Endothelial cell of umbilical vein (primary cell): ENCODE data around the gene SPZ1. TPM values are rescaled to one million over a fixed set of nuclear protein-coding genes. Genes with fewer than 3 reads are reported as not detected.

ENCODE experiments used
- BruUV-seq: library from RNA; stranded (reverse); fragments of 400-500 nt; replicated peaks from 2 replicates; lab custom pipeline; 2021; lab: Mats Ljungman, UMichigan
- CTCF ChIA-PET: fragments of 300-600, 350-600 bp; sonication (Branson Sonifier 250); formaldehyde crosslinking; loops from one replicate; lab custom pipeline; 2021; ENCODE audit warnings: antibody characterized with exemption, inconsistent platforms; lab: Charles Lee
- POLR2A ChIA-PET: fragments of 300-600, 350-600 bp; sonication (Branson Sonifier 250); formaldehyde crosslinking; loops from one replicate; lab custom pipeline; 2021; ENCODE audit warnings: antibody characterized with exemption, inconsistent platforms; lab: Charles Lee
- DNase-seq: peaks from one replicate; pipeline ENCODE4 v3.0.0-alpha.2; 2011; ENCODE audit warnings: low read depth, low spot score
- FAIRE-seq: peaks from 2 replicates; lab custom pipeline; 2011; peaks lifted over from hg19 to GRCh38; lab: Jason Lieb, UNC
- H2AFZ ChIP-seq: 2 replicates; pipeline ENCODE4 v1.6.0; 2012; ENCODE audit warnings: low read depth, low read length, control low read depth, inconsistent platforms
- H3K27ac ChIP-seq: 2 replicates; pipeline ENCODE4 v1.5.1; 2011; ENCODE audit warnings: low read depth, mild to moderate bottlenecking, control low read depth, low read length, moderate library complexity; ENCODE audit not compliant: insufficient read depth
- H3K27me3 ChIP-seq, 2 experiments: 2 replicates each; pipeline versions ENCODE4 v1.6.0 to v1.6.1; 2011; ENCODE audit warnings: low read length in 2 of 2, mixed read lengths in 1 of 2; ENCODE audit not compliant: control insufficient read depth in 2 of 2, insufficient read depth in 2 of 2
- H3K36me3 ChIP-seq, 2 experiments: 2 replicates in 1 of 2; 3 replicates in 1 of 2; pipeline ENCODE4 v1.5.1; 2011; ENCODE audit warnings: low read length in 2 of 2, mild to moderate bottlenecking in 1 of 2, moderate library complexity in 1 of 2; ENCODE audit not compliant: control insufficient read depth in 2 of 2, insufficient read depth in 2 of 2; ENCODE audit errors: extremely low read depth in 1 of 2
- H3K4me1 ChIP-seq: 3 replicates; pipeline ENCODE4 v1.5.1; 2011; ENCODE audit warnings: mild to moderate bottlenecking, low read length; ENCODE audit not compliant: control insufficient read depth, insufficient read depth; ENCODE audit errors: extremely low read depth
- H3K4me2 ChIP-seq: 2 replicates; pipeline ENCODE4 v1.6.1; 2011; ENCODE audit warnings: low read length, control low read depth, mixed read lengths; ENCODE audit not compliant: insufficient read depth
- H3K4me3 ChIP-seq, 3 experiments: fragments of 200-600 bp in 1 of 3; sonication (generic), shearing (Covaris generic) in 1 of 3; replicated peaks in 1 of 3; 2 replicates each; pipeline ENCODE4 v1.5.1; 2011 to 2016; ENCODE audit warnings: control low read depth in 3 of 3, low read length in 3 of 3, mild to moderate bottlenecking in 2 of 3, inconsistent platforms in 1 of 3, low read depth in 1 of 3, moderate library complexity in 1 of 3; ENCODE audit not compliant: insufficient read depth in 1 of 3
- H3K79me2 ChIP-seq: 2 replicates; pipeline ENCODE4 v1.6.0; 2012; ENCODE audit warnings: low read length, inconsistent platforms; ENCODE audit not compliant: control insufficient read depth, insufficient read depth
- H3K9ac ChIP-seq: replicated peaks from 2 replicates; pipeline ENCODE3; 2011; ENCODE audit warnings: low read length, control low read depth; ENCODE audit not compliant: insufficient read depth; ENCODE audit errors: extremely low read depth
- H3K9me1 ChIP-seq: replicated peaks from 3 replicates; pipeline ENCODE4 v1.6.0; 2011; ENCODE audit warnings: mild to moderate bottlenecking, low read length; ENCODE audit not compliant: control insufficient read depth, insufficient read depth; ENCODE audit errors: extremely low read depth
- H3K9me3 ChIP-seq: replicated peaks from 2 replicates; pipeline ENCODE4 v1.5.1; 2012; ENCODE audit warnings: low read length, inconsistent platforms; ENCODE audit not compliant: control insufficient read depth, insufficient read depth
- H4K20me1 ChIP-seq: replicated peaks from 2 replicates; pipeline ENCODE3; 2011; ENCODE audit warnings: mild to moderate bottlenecking, low read length; ENCODE audit not compliant: control insufficient read depth, insufficient read depth; ENCODE audit errors: extremely low read depth
- FOS ChIP-seq: IDR thresholded peaks from 2 replicates; pipeline ENCODE4 v1.6.1; 2011; ENCODE audit warnings: mild to moderate bottlenecking, low read length, moderate library complexity, borderline replicate concordance; ENCODE audit not compliant: insufficient read depth
- JUN ChIP-seq: IDR thresholded peaks from 2 replicates; pipeline ENCODE4 v1.6.1; 2011; ENCODE audit warnings: borderline replicate concordance, low read depth; ENCODE audit not compliant: insufficient read length, insufficient read depth
- dilution Hi-C: fragments of 300-500 bp; cut with MboI; formaldehyde crosslinking; loops from one replicate; pipeline ENCODE4 v1.15.0; 2019; ENCODE audit warnings: low sequenced_read_pairs; ENCODE audit not compliant: extremely low pct_ligation_motif_present
- intact Hi-C: fragments of 100-400 bp; cut with micrococcal nuclease; formaldehyde crosslinking; loops from one replicate; pipeline ENCODE4 v1.10.0; 2022
- polyA plus RNA-seq, 4 experiments: library from polyadenylated mRNA; depleted of rRNA in 3 of 4; stranded (reverse) in 3 of 4; unstranded in 1 of 4; fragments of >200 nt; gene quantifications; 2 replicates each; pipeline versions ENCODE4 v1.2.1 to v1.2.3, GENCODE V29; 2011 to 2012; ENCODE audit warnings: missing spikeins in 1 of 4
- total RNA-seq: library from RNA; stranded (reverse); gene quantifications from 2 replicates; pipeline ENCODE4 v1.2.3, GENCODE V29; 2021
- TF ChIP-seq, protein P1 (sequence below), 2 donors: IDR thresholded peaks; 1 replicate in 1 of 2; 2 replicates in 1 of 2; pipeline ENCODE4 v1.5.1; 2011; ENCODE audit warnings: low read length in 2 of 2, mild to moderate bottlenecking in 2 of 2, moderate library complexity in 2 of 2, control low read depth in 1 of 2, inconsistent platforms in 1 of 2, low read depth in 1 of 2; ENCODE audit not compliant: insufficient read depth in 1 of 2; ENCODE audit errors: extremely low read depth in 1 of 2

Gene SPZ1
- total and polyA plus RNA-seq, 2 donors (not counting 3 experiments of a cell fraction or from before 2014, with no cell fraction given) = not detected

DNA sequence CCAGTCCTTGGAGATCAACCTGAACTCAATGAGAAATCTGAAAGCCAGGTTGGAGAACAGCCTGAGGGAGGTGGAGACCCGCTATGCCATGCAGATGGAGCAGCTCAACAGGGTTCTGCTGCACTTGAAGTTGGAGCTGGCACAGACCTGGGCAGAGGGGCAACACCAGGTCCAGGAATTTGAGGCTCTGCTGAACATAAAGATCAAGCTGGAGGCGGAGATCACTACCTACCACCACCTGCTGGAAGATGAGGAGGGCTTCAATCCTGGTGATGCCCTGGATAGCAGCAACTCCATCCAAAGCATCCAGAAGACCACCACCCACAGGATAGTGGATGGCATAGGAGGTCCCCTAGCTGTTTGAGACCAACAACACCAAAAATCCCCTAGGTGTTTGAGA lies 30.5 kb upstream of the SPZ1 start:
- no peaks in the 10 kb centered on the region for H3K4me1 ChIP-seq
- dilution Hi-C loops (no loop called here), intact Hi-C loops (no loop called here)
- TF ChIP-seq JUN (no peak), FOS (no peak)
- no peaks in the 10 kb centered on the region for H3K36me3 ChIP-seq
- no peak overlapping the region for H3K4me2 ChIP-seq
- POLR2A ChIA-PET = no interaction called here
- BruUV-seq = no TSS peak
- H3K27me3 ChIP-seq = no peaks in the 10 kb centered on the region
- H3K9ac ChIP-seq = no peak overlapping the region
- CTCF ChIA-PET = interaction anchor here (1.2 kb wide), 1 partner anchor 18 kb away, joined by 6 read pairs; no protein-coding TSS in a partner anchor
- DNase-seq (no peak), FAIRE-seq (no peak)
- no peaks in the 10 kb centered on the region for H3K9me3 ChIP-seq
- no peaks in the 10 kb centered on the region for H4K20me1 ChIP-seq
- no peak overlapping the region for H3K27ac ChIP-seq
- no peaks in the 10 kb centered on the region for H3K9me1 ChIP-seq
- no peaks in the 10 kb centered on the region for H3K79me2 ChIP-seq
- H3K4me3 ChIP-seq = no peak overlapping the region
- H2AFZ ChIP-seq = no peak overlapping the region

DNA sequence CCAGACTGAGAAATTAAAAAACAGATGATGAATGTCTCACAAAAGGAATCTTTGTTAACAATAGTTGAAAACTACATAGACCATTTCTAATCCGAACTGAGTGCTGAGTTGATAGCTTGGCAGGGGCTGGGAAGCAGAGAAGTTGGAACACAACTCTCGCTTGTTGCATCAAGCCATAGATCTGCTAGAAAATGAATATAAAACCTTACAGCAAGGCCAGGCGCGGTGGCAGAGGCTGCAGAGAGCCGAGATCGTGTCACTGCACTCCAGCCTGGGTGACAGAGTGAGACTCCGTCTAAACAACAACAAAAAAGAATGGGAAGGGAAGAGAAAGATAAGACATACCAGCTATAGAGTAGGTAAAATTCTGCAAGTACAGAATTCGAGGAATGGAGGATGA lies 28.0 kb upstream of the SPZ1 start:
- Histone ChIP-seq H3K9me3 (no peaks in the 10 kb centered on the region), H4K20me1 (no peaks in the 10 kb centered on the region), H3K27ac (no peak overlapping the region), H3K4me2 (no peak overlapping the region), H3K4me3 (no peak overlapping the region), H3K9me1 (no peaks in the 10 kb centered on the region), H3K4me1 (no peaks in the 10 kb centered on the region), H3K79me2 (no peaks in the 10 kb centered on the region), H3K36me3 (no peaks in the 10 kb centered on the region), H3K9ac (no peak overlapping the region), H2AFZ (no peak overlapping the region), H3K27me3 (no peaks in the 10 kb centered on the region)
- intact Hi-C loops = no loop called here
- dilution Hi-C loops = no loop called here
- CTCF ChIA-PET = interaction anchor here (1.1 to 1.2 kb wide), 2 partner anchors 10 to 200 kb away, joined by 3 read pairs; no protein-coding TSS in a partner anchor
- no peak for DNase-seq
- no TSS peak for BruUV-seq
- POLR2A ChIA-PET = no interaction called here
- TF ChIP-seq, protein P1, sequence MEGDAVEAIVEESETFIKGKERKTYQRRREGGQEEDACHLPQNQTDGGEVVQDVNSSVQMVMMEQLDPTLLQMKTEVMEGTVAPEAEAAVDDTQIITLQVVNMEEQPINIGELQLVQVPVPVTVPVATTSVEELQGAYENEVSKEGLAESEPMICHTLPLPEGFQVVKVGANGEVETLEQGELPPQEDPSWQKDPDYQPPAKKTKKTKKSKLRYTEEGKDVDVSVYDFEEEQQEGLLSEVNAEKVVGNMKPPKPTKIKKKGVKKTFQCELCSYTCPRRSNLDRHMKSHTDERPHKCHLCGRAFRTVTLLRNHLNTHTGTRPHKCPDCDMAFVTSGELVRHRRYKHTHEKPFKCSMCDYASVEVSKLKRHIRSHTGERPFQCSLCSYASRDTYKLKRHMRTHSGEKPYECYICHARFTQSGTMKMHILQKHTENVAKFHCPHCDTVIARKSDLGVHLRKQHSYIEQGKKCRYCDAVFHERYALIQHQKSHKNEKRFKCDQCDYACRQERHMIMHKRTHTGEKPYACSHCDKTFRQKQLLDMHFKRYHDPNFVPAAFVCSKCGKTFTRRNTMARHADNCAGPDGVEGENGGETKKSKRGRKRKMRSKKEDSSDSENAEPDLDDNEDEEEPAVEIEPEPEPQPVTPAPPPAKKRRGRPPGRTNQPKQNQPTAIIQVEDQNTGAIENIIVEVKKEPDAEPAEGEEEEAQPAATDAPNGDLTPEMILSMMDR (IDR thresholded peaks at IDR 0.05; ENCODE audit: extremely low read depth in 1 of 2, insufficient read depth in 1 of 2, low read depth in 1 of 2, low read length in 2 of 2) = no peak
- TF ChIP-seq FOS = no peak
- no peak for TF ChIP-seq JUN
- FAIRE-seq = no peak
